H1 (cell line): ENCODE measurements around the gene FRK. TPM values are rescaled to one million over a fixed set of nuclear protein-coding genes. Genes with fewer than 3 reads are reported as not detected.

Source experiments
- CHD1 ChIP-seq: IDR thresholded peaks from 2 replicates; pipeline ENCODE4 v1.6.1; 2012; ENCODE audit warnings: low read depth, low read length, improper control_type of control experiment
- polyA plus RNA-seq, 7 experiments: library from polyadenylated mRNA; depleted of rRNA in 3 of 7; stranded (reverse) in 5 of 7; unstranded in 2 of 7; fragments of >200 nt in 5 of 7; fragments of 200-250 nt in 2 of 7; gene quantifications; 1 replicate in 5 of 7; 2 replicates in 1 of 7; 4 replicates in 1 of 7; pipeline versions ENCODE4 v1.2.1 to v1.2.3, GENCODE V29; 2011 to 2013; ENCODE audit warnings: missing spikeins in 2 of 7, mixed read lengths in 2 of 7
- total RNA-seq: library from RNA; stranded (reverse); fragmentation: NEBNext Ultra II Directional; extraction: Animal tissue kit (Norgen Biotek cat#: 25700); gene quantifications from 2 replicates; pipeline ENCODE4 v1.2.1, GENCODE V29; 2021
- TF ChIP-seq, protein P1 (sequence below): fragments of 300-600 bp; sonication (generic); IDR thresholded peaks from 2 replicates; pipeline ENCODE4 v1.7.1; 2012; ENCODE audit warnings: low read length, moderate library complexity, mild to moderate bottlenecking, inconsistent platforms; ENCODE audit not compliant: insufficient replicate concordance

FRK gene
- total and polyA plus RNA-seq, 2 of the 8 experiments (the other 6 are each of a cell fraction or from before 2014, with no cell fraction given) = 0.11 to 0.24 TPM

DNA sequence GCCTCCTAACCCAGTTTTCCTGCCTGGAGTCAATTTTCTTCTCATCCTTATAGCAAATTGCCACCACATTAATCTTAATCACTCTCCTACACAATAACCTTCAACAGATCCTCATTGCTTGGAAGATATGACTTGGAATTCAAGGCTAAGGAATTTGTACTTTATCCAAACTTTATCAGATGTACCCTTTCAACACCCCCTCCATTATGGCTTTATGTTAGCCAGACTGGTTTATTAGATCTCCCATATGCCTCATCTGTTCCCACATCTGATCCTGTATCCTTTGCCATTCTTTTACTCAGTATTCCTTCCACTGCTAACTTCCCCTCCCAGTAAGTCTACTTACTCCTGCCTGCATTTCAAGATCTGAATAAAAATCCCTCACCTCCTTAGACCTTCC, 4.0 kb upstream of the FRK start (continued):
- TF ChIP-seq, protein P1, sequence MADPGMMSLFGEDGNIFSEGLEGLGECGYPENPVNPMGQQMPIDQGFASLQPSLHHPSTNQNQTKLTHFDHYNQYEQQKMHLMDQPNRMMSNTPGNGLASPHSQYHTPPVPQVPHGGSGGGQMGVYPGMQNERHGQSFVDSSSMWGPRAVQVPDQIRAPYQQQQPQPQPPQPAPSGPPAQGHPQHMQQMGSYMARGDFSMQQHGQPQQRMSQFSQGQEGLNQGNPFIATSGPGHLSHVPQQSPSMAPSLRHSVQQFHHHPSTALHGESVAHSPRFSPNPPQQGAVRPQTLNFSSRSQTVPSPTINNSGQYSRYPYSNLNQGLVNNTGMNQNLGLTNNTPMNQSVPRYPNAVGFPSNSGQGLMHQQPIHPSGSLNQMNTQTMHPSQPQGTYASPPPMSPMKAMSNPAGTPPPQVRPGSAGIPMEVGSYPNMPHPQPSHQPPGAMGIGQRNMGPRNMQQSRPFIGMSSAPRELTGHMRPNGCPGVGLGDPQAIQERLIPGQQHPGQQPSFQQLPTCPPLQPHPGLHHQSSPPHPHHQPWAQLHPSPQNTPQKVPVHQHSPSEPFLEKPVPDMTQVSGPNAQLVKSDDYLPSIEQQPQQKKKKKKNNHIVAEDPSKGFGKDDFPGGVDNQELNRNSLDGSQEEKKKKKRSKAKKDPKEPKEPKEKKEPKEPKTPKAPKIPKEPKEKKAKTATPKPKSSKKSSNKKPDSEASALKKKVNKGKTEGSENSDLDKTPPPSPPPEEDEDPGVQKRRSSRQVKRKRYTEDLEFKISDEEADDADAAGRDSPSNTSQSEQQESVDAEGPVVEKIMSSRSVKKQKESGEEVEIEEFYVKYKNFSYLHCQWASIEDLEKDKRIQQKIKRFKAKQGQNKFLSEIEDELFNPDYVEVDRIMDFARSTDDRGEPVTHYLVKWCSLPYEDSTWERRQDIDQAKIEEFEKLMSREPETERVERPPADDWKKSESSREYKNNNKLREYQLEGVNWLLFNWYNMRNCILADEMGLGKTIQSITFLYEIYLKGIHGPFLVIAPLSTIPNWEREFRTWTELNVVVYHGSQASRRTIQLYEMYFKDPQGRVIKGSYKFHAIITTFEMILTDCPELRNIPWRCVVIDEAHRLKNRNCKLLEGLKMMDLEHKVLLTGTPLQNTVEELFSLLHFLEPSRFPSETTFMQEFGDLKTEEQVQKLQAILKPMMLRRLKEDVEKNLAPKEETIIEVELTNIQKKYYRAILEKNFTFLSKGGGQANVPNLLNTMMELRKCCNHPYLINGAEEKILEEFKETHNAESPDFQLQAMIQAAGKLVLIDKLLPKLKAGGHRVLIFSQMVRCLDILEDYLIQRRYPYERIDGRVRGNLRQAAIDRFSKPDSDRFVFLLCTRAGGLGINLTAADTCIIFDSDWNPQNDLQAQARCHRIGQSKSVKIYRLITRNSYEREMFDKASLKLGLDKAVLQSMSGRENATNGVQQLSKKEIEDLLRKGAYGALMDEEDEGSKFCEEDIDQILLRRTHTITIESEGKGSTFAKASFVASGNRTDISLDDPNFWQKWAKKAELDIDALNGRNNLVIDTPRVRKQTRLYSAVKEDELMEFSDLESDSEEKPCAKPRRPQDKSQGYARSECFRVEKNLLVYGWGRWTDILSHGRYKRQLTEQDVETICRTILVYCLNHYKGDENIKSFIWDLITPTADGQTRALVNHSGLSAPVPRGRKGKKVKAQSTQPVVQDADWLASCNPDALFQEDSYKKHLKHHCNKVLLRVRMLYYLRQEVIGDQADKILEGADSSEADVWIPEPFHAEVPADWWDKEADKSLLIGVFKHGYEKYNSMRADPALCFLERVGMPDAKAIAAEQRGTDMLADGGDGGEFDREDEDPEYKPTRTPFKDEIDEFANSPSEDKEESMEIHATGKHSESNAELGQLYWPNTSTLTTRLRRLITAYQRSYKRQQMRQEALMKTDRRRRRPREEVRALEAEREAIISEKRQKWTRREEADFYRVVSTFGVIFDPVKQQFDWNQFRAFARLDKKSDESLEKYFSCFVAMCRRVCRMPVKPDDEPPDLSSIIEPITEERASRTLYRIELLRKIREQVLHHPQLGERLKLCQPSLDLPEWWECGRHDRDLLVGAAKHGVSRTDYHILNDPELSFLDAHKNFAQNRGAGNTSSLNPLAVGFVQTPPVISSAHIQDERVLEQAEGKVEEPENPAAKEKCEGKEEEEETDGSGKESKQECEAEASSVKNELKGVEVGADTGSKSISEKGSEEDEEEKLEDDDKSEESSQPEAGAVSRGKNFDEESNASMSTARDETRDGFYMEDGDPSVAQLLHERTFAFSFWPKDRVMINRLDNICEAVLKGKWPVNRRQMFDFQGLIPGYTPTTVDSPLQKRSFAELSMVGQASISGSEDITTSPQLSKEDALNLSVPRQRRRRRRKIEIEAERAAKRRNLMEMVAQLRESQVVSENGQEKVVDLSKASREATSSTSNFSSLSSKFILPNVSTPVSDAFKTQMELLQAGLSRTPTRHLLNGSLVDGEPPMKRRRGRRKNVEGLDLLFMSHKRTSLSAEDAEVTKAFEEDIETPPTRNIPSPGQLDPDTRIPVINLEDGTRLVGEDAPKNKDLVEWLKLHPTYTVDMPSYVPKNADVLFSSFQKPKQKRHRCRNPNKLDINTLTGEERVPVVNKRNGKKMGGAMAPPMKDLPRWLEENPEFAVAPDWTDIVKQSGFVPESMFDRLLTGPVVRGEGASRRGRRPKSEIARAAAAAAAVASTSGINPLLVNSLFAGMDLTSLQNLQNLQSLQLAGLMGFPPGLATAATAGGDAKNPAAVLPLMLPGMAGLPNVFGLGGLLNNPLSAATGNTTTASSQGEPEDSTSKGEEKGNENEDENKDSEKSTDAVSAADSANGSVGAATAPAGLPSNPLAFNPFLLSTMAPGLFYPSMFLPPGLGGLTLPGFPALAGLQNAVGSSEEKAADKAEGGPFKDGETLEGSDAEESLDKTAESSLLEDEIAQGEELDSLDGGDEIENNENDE = no peak
- no peak for TF ChIP-seq CHD1
